Epithelial cell of proximal tubule (primary cell): ENCODE data around the gene FBXW10. TPM values are rescaled to one million over a fixed set of nuclear protein-coding genes. Genes with fewer than 3 reads are reported as not detected.
"Not testable (repeated sequence)": the region's sequence is repeated elsewhere in the genome, so short reads cannot be mapped to it uniquely, and the experiment has no call there.

Experiments used
- DNase-seq: peaks from one replicate; pipeline ENCODE4 v3.0.0-alpha.2; 2011; ENCODE audit warnings: low read depth
- H3K4me3 ChIP-seq: 2 replicates; pipeline ENCODE4 v1.5.1; 2011; ENCODE audit warnings: low read depth, mild to moderate bottlenecking, low read length
- total RNA-seq: library from RNA; depleted of rRNA; stranded (reverse); fragments of >200 nt; gene quantifications from 2 replicates; pipeline ENCODE4 v1.2.3, GENCODE V29; 2015
- TF ChIP-seq, protein P1 (sequence below): conservative IDR thresholded peaks from 2 replicates; pipeline ENCODE4 v1.5.1; 2012; ENCODE audit warnings: low read depth, mild to moderate bottlenecking, low read length

Gene FBXW10
- not detected in 2 replicates for total RNA-seq

DNA sequence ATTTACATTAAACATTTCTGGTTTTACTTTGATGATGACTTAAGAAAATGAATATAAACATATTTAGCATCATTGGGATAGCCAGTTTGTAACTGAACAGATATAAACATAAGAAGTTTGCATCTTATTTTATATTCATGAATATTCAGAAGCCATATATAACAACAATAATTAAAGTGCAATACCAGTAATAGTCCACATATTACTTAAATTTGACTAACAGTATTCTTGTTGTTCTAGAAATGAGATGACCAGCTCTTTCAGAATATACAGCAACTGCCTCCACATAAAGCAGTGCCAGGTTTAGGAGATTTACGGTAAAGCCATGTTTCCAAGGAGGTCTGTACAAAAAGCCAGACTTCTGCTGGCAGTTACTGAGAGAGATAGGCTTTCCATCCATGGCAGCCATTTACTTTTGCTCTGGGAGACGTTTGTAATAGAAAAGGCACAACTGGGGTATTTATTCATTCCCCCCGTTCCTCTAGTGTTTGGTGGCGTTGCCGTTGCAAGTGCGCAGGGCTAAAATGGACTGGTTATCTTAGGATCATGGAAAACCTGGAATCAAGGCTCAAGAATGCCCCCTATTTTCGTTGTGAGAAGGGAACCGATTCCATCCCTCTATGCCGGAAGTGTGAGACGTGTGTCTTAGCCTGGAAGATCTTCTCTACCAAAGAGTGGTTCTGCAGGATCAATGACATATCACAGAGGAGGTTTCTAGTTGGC, at the start of gene FBXW10:
TSS of gene FBXW10 (plus strand) at position 356 of the 723 bp plus-strand sequence. CDS start at position 547, 191 bp downstream.
- DNase-seq, H3K4me3 ChIP-seq: not testable (repeated sequence)

GRCh38 chr17:18695143-18695542, 48.7 kb upstream of the FBXW10 start:
- DNase-seq, H3K4me3 ChIP-seq: not testable (repeated sequence)

- DNase-seq = not testable (repeated sequence)
- H3K4me3 ChIP-seq = peak overlapping the region; percentile 66
Observed at GRCh38 chr17:18698473-18699103, 45.3 kb upstream of the FBXW10 start.

- not testable (repeated sequence) for DNase-seq, H3K4me3 ChIP-seq
Observed at GRCh38 chr17:18705955-18706354, 37.9 kb upstream of the FBXW10 start.

GRCh38 chr17:18708215-18708614, 35.6 kb upstream of the FBXW10 start:
- not testable (repeated sequence) for H3K4me3 ChIP-seq, DNase-seq

DNA sequence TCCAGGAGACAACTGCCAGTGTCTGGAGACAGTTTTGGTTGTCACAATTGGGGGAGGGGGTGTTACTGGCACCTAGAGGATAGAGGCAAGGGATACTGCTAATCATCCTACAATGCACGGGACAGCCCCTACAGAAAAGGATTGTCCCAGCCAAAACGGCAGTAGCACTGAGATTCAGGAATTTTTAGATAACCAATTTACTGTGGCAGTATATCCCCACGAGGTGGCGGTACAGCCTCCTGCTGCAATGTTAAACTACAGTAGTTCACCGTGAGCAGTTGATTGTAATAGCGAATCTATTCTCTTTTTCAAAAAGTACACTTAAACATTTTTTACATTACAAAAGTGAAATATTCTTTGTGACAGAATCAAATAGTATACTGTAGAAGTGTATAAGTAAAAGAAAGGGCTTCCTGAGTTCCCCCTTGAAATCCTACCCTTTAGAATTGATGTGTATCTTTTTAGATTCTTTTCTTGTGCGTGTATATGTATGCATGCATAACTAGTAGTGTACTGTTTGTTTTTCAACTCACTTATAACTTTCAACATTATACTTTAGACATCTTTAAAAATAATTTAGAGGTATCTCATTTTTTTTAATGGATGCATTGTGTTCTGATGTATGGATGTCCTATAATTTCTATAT, 31.4 kb upstream of the FBXW10 start:
- DNase-seq, H3K4me3 ChIP-seq: not testable (repeated sequence)
- TF ChIP-seq, protein P1, sequence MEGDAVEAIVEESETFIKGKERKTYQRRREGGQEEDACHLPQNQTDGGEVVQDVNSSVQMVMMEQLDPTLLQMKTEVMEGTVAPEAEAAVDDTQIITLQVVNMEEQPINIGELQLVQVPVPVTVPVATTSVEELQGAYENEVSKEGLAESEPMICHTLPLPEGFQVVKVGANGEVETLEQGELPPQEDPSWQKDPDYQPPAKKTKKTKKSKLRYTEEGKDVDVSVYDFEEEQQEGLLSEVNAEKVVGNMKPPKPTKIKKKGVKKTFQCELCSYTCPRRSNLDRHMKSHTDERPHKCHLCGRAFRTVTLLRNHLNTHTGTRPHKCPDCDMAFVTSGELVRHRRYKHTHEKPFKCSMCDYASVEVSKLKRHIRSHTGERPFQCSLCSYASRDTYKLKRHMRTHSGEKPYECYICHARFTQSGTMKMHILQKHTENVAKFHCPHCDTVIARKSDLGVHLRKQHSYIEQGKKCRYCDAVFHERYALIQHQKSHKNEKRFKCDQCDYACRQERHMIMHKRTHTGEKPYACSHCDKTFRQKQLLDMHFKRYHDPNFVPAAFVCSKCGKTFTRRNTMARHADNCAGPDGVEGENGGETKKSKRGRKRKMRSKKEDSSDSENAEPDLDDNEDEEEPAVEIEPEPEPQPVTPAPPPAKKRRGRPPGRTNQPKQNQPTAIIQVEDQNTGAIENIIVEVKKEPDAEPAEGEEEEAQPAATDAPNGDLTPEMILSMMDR = peak; percentile 49

GRCh38 chr17:18718643-18719427, 25.0 kb upstream of the FBXW10 start:
- not testable (repeated sequence) for H3K4me3 ChIP-seq

DNA sequence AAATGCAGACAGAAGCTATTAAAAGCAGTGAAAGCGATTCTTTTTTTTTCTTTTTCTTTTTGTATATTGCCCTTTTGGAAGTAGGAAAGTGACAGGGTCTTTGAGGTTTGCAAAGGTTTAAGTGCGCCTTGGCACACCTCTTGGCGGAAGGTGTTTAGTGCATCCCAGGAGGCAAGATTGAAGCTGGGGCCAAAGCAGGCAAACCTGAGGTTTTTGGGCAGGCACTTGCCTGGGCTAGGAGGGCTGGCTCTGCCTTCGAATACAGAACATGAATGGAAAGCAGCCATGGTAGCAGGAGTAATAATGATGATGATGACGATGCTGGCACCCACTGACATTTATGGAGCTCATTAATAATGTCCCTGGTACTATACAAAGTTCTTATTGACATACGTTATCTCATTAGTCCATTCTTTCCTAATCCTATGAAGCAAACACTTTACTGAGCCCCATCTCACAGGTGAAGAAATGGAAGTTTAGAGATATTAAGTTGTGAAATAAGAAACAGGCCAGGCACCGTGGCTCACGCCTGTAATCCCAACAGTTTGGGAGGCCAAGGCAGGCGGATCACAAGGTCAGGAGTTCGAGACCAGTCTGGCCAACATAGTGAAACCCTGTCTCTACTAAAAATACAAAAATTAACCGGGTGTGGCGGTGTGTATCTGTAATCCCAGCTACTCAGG, 24.3 kb upstream of the FBXW10 start:
- not testable (repeated sequence) for DNase-seq, H3K4me3 ChIP-seq

More at GRCh38 chr17:18718643-18719427, 25.0 kb upstream of the FBXW10 start:
- DNase-seq = peak; percentile 38

GRCh38 chr17:18721775-18722547, 21.9 kb upstream of the FBXW10 start:
- H3K4me3 ChIP-seq, DNase-seq: not testable (repeated sequence)

DNA sequence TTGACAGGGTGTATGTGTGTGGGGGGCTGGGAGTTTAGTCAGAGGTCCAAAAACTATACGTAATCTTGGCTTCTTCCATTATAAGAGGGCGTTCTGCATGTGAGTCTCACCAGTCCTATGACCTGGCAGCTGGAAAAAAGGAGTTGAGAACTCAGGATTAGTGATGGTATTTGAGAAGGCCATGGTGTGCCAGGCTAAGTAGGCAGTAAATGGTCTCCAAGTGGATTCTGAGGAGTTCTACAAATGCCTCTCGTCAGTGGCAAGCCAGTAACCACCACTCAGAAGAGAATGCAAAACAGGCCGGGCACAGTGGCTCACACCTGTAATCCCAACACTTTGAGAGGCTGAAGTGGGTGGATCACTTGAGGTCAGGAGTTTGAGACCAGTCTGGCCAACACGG, 21.2 kb upstream of the FBXW10 start:
- not testable (repeated sequence) for DNase-seq

GRCh38 chr17:18723509-18723908, 20.3 kb upstream of the FBXW10 start:
- DNase-seq, H3K4me3 ChIP-seq: not testable (repeated sequence)

More for the DNA sequence above, 21.2 kb upstream of the FBXW10 start:
- H3K4me3 ChIP-seq = not testable (repeated sequence)

DNA sequence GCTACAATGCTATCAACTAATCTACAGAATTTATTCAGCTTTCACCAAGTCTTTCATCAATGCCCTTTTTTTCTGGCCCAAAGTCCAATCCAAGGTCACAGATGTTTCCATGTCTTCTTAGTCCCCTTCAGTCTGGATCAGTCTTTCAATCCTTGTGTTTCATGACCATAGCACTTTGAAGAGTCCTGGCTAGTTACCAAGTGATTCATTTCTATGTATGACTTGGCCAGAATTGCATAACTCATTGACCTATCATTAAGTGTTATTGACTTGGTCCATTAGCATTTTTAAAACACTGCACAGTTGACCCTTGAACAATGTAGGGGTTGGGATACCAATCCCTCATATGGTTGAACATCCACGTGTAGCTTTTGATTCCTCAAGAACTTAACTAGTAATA, 11.4 kb upstream of the FBXW10 start:
- not testable (repeated sequence) for DNase-seq, H3K4me3 ChIP-seq

GRCh38 chr17:18733350-18733749, 10.5 kb upstream of the FBXW10 start:
- not testable (repeated sequence) for H3K4me3 ChIP-seq, DNase-seq

DNA sequence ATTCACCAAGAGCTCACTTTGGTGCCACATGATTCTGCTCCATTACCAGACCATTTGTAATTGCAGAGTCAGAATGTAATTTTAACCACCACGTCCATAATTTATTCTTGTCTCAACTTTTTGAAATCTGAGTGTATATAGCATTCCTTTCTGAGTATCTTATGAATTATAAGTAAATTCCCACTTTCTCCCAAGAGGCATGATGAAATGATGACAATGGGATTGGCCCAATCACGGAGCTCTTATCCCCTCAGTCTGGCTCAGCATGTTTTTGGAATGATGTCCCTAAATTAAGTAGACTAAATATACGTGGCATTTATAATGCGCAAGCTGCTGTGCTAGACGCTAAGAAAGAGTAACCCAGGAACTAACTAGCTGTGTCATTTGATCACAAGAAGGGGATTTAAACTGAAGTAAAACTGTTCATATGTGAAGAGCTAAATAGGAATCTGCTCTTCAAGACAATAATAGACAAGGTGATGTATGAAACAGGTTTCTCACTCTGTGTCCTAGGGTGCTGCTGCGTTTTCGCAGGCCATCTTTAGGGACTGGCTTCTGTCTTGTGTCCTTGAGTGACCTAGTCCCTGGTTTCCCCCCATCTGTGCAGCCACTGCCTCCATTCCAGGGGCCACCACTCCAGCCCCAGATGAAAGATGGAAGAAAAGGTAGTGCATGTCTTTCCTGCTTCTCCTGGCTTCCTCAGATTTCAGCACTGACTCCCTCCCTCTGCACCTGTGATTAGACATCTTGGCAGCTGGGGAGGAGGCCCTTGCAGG, 4.0 kb upstream of the FBXW10 start:
- not testable (repeated sequence) for H3K4me3 ChIP-seq, DNase-seq

DNA sequence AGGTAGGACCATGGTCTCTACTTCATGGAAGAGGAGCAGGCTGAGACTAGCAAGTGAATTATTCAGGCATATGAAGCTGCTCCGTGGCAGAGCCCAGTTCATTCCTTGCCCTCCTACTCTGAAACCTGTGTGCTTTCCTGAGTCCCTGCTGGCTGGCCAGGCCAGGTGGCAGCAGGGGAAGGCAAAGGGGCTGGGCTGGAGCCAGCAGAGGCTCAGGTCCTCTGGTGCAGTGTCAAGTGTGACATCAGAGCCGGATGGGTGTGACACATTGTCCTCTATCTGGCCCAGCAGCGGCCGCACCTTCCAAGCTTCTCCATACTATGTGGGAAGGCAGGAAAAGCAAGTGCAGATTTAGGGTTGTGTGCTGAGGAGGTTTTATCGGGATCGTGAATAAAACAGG, 2.6 kb upstream of the FBXW10 start:
- not testable (repeated sequence) for DNase-seq

GRCh38 chr17:18744726-18745125, 872 bp downstream of the FBXW10 start:
- H3K4me3 ChIP-seq, DNase-seq: not testable (repeated sequence)

More for the DNA sequence above, 2.6 kb upstream of the FBXW10 start:
- H3K4me3 ChIP-seq = not testable (repeated sequence)
